ENCODE measurements around the gene PTPRT.

Gene PTPRT

GRCh38 chr20:43037605-43038309, 151.9 kb downstream of the PTPRT start:
- no peak for TF ChIP-seq YY1 (IDR thresholded peaks at IDR 0.05; ENCODE audit: low read depth)
- TF ChIP-seq NFIC (IDR thresholded peaks at IDR 0.05) = no peak
- TF ChIP-seq ZBTB7A (IDR thresholded peaks at IDR 0.05; ENCODE audit: low read depth) = no peak
- TF ChIP-seq, protein P1, sequence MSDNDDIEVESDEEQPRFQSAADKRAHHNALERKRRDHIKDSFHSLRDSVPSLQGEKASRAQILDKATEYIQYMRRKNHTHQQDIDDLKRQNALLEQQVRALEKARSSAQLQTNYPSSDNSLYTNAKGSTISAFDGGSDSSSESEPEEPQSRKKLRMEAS (IDR thresholded peaks at IDR 0.05) = no peak
- no peak for TF ChIP-seq EP300 (IDR thresholded peaks at IDR 0.05; ENCODE audit: borderline replicate concordance)
- TF ChIP-seq CREB1 (IDR thresholded peaks at IDR 0.05; ENCODE audit: low read depth) = no peak
- no peak for TF ChIP-seq USF1 (IDR thresholded peaks at IDR 0.05)
- TF ChIP-seq CEBPB (IDR thresholded peaks at IDR 0.05) = no peak
- no peak for TF ChIP-seq TAF1 (IDR thresholded peaks at IDR 0.05; ENCODE audit: low read depth)
- no peak for TF ChIP-seq EGR1 (IDR thresholded peaks at IDR 0.05)

DNA sequence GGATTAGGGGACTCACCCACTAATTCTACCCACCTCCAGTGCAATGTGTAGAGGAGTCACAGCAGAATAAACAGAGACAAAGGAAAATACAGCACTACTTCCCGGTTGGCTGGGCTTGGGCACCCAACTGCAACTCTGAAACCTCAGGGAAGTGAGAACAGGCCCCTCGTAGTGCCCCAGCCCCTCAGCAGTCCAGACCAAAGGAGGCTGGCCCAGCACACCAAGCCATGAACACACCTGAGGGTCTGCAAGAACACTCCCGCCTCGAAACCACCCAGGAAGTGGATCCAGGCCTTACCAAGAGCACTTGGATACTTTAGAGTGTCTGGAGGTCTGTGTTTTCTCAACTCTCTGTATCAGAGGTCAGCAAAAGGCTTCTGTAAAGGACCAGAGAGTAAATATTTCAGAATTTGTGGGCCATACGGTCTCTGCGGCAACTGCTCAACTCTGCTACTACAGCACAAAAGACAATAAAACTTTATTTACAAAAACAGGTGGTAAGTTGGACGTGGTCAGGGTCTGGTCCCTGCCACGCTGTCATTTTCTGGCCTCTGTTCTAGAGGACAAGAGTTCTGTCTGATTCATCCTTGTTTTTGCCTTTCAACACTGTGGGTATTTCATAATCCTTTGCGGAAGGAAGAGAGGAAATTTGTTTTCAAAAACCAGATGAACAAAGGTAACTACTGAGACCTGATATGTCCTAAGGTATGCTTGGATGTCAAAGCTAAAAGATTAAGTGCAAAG, 154.6 kb downstream of the PTPRT start:
- TF ChIP-seq EP300 (IDR thresholded peaks at IDR 0.05; ENCODE audit: borderline replicate concordance) = no peak
- TF ChIP-seq FOXM1 (IDR thresholded peaks at IDR 0.05; ENCODE audit: borderline replicate concordance, low read depth) = no peak
- no peak for TF ChIP-seq CREB1 (IDR thresholded peaks at IDR 0.05; ENCODE audit: low read depth)
- TF ChIP-seq YY1 (IDR thresholded peaks at IDR 0.05; ENCODE audit: low read depth) = no peak
- no peak for TF ChIP-seq EGR1 (IDR thresholded peaks at IDR 0.05)
- TF ChIP-seq ZBTB7A (IDR thresholded peaks at IDR 0.05; ENCODE audit: low read depth) = no peak
- TF ChIP-seq CEBPB (IDR thresholded peaks at IDR 0.05) = no peak
- no peak for TF ChIP-seq REST (IDR thresholded peaks at IDR 0.05; ENCODE audit: low read depth)
- no peak for TF ChIP-seq RAD21 (IDR thresholded peaks at IDR 0.05; ENCODE audit: low read depth)
- TF ChIP-seq, protein P1 (IDR thresholded peaks at IDR 0.05) = no peak
- TF ChIP-seq TCF12 (IDR thresholded peaks at IDR 0.05; ENCODE audit: low read depth) = no peak
- TF ChIP-seq TEAD4 (IDR thresholded peaks at IDR 0.05) = no peak
- no peak for TF ChIP-seq NFIC (IDR thresholded peaks at IDR 0.05)
- TF ChIP-seq USF1 (IDR thresholded peaks at IDR 0.05) = no peak
- TF ChIP-seq TAF1 (IDR thresholded peaks at IDR 0.05; ENCODE audit: low read depth) = no peak

- TF ChIP-seq FOXM1 (IDR thresholded peaks at IDR 0.05; ENCODE audit: borderline replicate concordance, low read depth) (no peak), TEAD4 (IDR thresholded peaks at IDR 0.05) (no peak), YY1 (IDR thresholded peaks at IDR 0.05; ENCODE audit: low read depth) (no peak), EP300 (IDR thresholded peaks at IDR 0.05; ENCODE audit: borderline replicate concordance) (no peak), RAD21 (IDR thresholded peaks at IDR 0.05; ENCODE audit: low read depth) (no peak), TCF12 (IDR thresholded peaks at IDR 0.05; ENCODE audit: low read depth) (no peak), REST (IDR thresholded peaks at IDR 0.05; ENCODE audit: low read depth) (no peak), TAF1 (IDR thresholded peaks at IDR 0.05; ENCODE audit: low read depth) (no peak)
- TF ChIP-seq, protein P1 (IDR thresholded peaks at IDR 0.05) = no peak
These were observed 157.2 kb downstream of the PTPRT start for GRCh38 chr20:43032459-43032858.

- no peak for TF ChIP-seq EGR1 (IDR thresholded peaks at IDR 0.05)
- TF ChIP-seq CEBPB (IDR thresholded peaks at IDR 0.05) = no peak
- no peak for TF ChIP-seq TCF12 (IDR thresholded peaks at IDR 0.05; ENCODE audit: low read depth)
- TF ChIP-seq, protein P1 (IDR thresholded peaks at IDR 0.05) = no peak
- TF ChIP-seq ZBTB7A (IDR thresholded peaks at IDR 0.05; ENCODE audit: low read depth) = no peak
- no peak for TF ChIP-seq CREB1 (IDR thresholded peaks at IDR 0.05; ENCODE audit: low read depth)
- no peak for TF ChIP-seq RAD21 (IDR thresholded peaks at IDR 0.05; ENCODE audit: low read depth)
- TF ChIP-seq YY1 (IDR thresholded peaks at IDR 0.05; ENCODE audit: low read depth) = no peak
- no peak for TF ChIP-seq TEAD4 (IDR thresholded peaks at IDR 0.05)
- no peak for TF ChIP-seq EP300 (IDR thresholded peaks at IDR 0.05; ENCODE audit: borderline replicate concordance)
- no peak for TF ChIP-seq USF1 (IDR thresholded peaks at IDR 0.05)
- TF ChIP-seq NFIC (IDR thresholded peaks at IDR 0.05) = no peak
- TF ChIP-seq REST (IDR thresholded peaks at IDR 0.05; ENCODE audit: low read depth) = no peak
- no peak for TF ChIP-seq TAF1 (IDR thresholded peaks at IDR 0.05; ENCODE audit: low read depth)
These were observed 160.5 kb downstream of the PTPRT start for GRCh38 chr20:43029176-43029575.

Data from Ishikawa (cell line).